Esophagus (tissue), 2 donors: ENCODE data around the gene TUBGCP5. TPM values are rescaled to one million over a fixed set of nuclear protein-coding genes. Genes with fewer than 3 reads are reported as not detected.

Source experiments
- H3K27ac ChIP-seq, 2 donors: one replicate each; pipeline ENCODE4 v1.5.1; 2013; ENCODE audit warnings: low read depth in 2 of 2, mild to moderate bottlenecking in 2 of 2, inconsistent platforms in 1 of 2, low read length in 1 of 2, moderate library complexity in 1 of 2
- H3K27me3 ChIP-seq, 2 donors: one replicate each; pipeline ENCODE4 v1.6.1; 2013; ENCODE audit warnings: low read length in 2 of 2, control low read depth in 1 of 2, mild to moderate bottlenecking in 1 of 2; ENCODE audit not compliant: insufficient read depth in 2 of 2, control insufficient read depth in 1 of 2
- H3K36me3 ChIP-seq, 2 donors: one replicate each; pipeline ENCODE4 v1.6.1; 2013; ENCODE audit warnings: low read length in 1 of 2; ENCODE audit not compliant: control insufficient read depth in 2 of 2, insufficient read depth in 2 of 2
- H3K4me1 ChIP-seq, 2 donors: one replicate each; pipeline ENCODE4 v1.6.1; 2013; ENCODE audit warnings: low read length in 1 of 2; ENCODE audit not compliant: control insufficient read depth in 2 of 2, insufficient read depth in 2 of 2
- H3K4me3 ChIP-seq, 2 donors: one replicate each; pipeline ENCODE4 v1.5.1; 2013; ENCODE audit warnings: low read length in 2 of 2, mild to moderate bottlenecking in 2 of 2, low read depth in 1 of 2, moderate library complexity in 1 of 2
- H3K9me3 ChIP-seq, 2 donors: one replicate each; pipeline ENCODE4 v1.6.1; 2013; ENCODE audit warnings: mild to moderate bottlenecking in 2 of 2, low read depth in 1 of 2, low read length in 1 of 2, moderate library complexity in 1 of 2; ENCODE audit not compliant: control insufficient read depth in 2 of 2, insufficient read depth in 1 of 2
- WGBS, 2 donors: extraction: QIAGEN DNeasy Blood & Tissue Kit; methylation state at CpG; one replicate each; pipeline ENCODE4 v1.1.7; 2013; 5-methylcytosine and 5-hydroxymethylcytosine counted together
- polyA plus RNA-seq, 2 donors: library from polyadenylated mRNA; stranded (reverse); fragments of 200-250 nt; gene quantifications; one replicate each; pipeline ENCODE4 v1.2.3, GENCODE V29; 2013
- donor health status: healthy with polysubstance abuse.
- donor health status: Bipolar disorder and iron deficiency.

The TUBGCP5 gene
- polyA plus RNA-seq, 2 donors: 5.2 to 7.8 TPM

DNA sequence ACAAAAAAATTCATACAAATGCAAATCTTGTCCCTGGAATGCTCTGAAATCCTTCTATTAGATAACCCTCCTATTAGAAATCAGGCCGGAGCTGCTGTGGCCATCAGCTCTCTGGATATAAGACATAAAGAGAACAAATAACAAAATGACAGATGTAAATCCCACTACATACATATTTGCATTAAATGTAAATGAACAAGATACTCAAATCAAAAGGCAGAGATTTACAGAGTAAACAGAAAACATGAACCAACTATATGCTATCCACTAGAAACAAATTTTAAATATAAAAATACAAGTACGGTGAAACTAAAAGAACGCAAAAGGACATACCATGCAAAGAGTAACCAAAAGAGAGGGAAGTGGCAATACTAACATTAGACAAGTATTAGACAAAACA is 69.9 kb downstream of the TUBGCP5 start:
- H3K27me3 ChIP-seq: no peaks in the 10 kb centered on the region
- WGBS, 2 donors: 97 to 99% methylated on average over 3 of the region's 3 CpGs
- no peak overlapping the region for H3K27ac ChIP-seq
- H3K9me3 ChIP-seq: no peaks in the 10 kb centered on the region
- H3K4me1 ChIP-seq: peaks cover 0 to 2% of the 10 kb centered on the region in 2 donors
- peaks cover 0 to 7% of the 10 kb centered on the region in 2 donors for H3K36me3 ChIP-seq
- H3K4me3 ChIP-seq: no peak overlapping the region

DNA sequence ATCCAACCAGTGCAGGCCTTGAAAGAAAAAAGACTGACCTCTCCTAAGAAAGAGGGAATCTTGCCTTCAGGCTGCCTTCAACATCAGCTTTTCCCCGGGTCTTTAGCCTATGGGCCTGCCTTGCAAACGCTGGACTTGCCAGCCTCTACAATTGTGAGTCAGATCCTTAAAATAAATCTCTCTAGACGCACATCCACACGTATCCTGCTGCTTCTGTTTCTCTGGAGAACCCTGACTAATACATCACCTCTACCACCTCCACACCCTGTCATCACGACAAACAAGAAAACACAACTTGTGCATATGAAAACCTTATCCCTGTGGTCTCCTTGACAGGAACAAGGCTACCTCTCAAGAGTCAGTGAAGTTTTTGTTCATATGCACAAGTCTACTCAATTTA is 71.0 kb downstream of the TUBGCP5 start:
- 34 to 48% methylated on average over 5 of the region's 5 CpGs for WGBS, 2 donors

DNA sequence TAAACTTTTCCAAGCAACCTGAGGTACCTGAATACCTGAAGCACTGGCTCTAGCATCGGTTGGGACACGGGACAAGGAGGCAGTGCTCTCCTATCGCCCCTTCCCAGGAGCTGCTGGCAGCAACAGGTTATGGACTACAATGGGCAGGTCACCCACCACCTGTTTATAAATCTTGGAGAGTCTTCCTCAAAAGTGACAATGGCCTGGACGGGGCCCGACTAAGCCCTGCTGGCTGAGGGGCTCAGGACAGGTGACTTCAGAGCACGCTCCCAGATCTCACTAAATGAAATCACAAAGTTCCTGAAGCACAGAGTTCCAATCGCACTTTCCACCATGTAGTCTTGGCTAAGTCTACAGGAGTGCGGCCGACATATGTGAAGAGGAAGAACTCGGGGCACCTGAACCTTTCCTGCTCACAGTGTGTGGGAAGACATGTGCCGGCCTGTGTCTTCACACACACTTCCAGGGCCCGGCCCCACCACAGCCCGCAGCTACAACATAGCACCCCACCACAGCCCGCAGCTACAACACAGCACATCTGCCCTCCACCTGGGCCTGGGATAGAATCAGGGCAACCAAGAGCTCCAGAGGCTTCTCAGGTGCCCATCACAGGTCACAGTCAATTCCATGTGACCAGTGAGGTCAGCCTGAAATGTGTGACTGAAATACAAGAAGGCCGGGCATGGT is 72.1 kb downstream of the TUBGCP5 start:
- WGBS, 2 donors: 90 to 91% methylated on average over 15 of the region's 15 CpGs
- H3K9me3 ChIP-seq: no peaks in the 10 kb centered on the region
- H3K4me1 ChIP-seq: peaks cover 3 to 10% of the 10 kb centered on the region in 2 donors
- no peak overlapping the region for H3K27ac ChIP-seq
- peaks cover 0 to 7% of the 10 kb centered on the region in 2 donors for H3K36me3 ChIP-seq
- H3K27me3 ChIP-seq: no peaks in the 10 kb centered on the region
- H3K4me3 ChIP-seq: no peak overlapping the region

More for the DNA sequence above, 71.0 kb downstream of the TUBGCP5 start:
- H3K4me3 ChIP-seq: no peak overlapping the region
- peak overlapping the region in 1 of 2 donors; percentile 0 for H3K27ac ChIP-seq
- H3K9me3 ChIP-seq: no peaks in the 10 kb centered on the region
- H3K36me3 ChIP-seq: peaks cover 0 to 7% of the 10 kb centered on the region in 2 donors
- no peaks in the 10 kb centered on the region for H3K27me3 ChIP-seq
- peaks cover 3 to 10% of the 10 kb centered on the region in 2 donors for H3K4me1 ChIP-seq

GRCh38 chr15:22966321-22967083 is 72.9 kb downstream of the TUBGCP5 start:
- no peaks in the 10 kb centered on the region for H3K27me3 ChIP-seq
- no peak overlapping the region for H3K4me3 ChIP-seq
- H3K27ac ChIP-seq: no peak overlapping the region
- H3K36me3 ChIP-seq: peaks cover 0 to 7% of the 10 kb centered on the region in 2 donors
- H3K9me3 ChIP-seq: no peaks in the 10 kb centered on the region
- 82 to 83% methylated on average over 20 of the region's 20 CpGs for WGBS, 2 donors
- peaks cover 3 to 10% of the 10 kb centered on the region in 2 donors for H3K4me1 ChIP-seq

DNA sequence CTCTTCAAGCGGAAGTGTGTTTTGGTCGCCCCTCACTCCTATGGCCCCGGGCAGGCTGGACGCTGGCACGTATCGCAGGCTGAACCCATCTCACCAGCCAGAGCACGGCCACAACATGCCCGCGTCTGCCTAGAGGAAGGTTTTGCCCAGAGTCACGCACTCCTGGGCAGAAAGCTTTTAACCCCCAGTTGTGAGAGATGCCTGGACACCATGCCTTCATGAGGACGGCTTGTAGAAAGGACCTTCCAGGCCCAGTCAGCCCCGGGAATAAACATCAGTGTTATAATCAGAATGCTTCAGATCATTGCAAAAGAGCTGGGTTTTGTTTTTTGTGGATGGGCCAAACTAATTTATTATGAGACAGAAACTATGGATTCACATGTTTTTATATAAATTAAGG is 75.7 kb downstream of the TUBGCP5 start:
- 34 to 47% methylated on average over 12 of the region's 12 CpGs for WGBS, 2 donors
- Histone ChIP-seq H3K27me3 (no peaks in the 10 kb centered on the region), H3K36me3 (peaks cover 0 to 8% of the 10 kb centered on the region in 2 donors), H3K4me1 (peaks cover 3 to 18% of the 10 kb centered on the region in 2 donors), H3K27ac (peak overlapping the region; percentile 51 to 74), H3K4me3 (no peak overlapping the region), H3K9me3 (no peaks in the 10 kb centered on the region)

GRCh38 chr15:22962611-22963010 is 76.8 kb downstream of the TUBGCP5 start:
- no peaks in the 10 kb centered on the region for H3K9me3 ChIP-seq
- no peaks in the 10 kb centered on the region for H3K27me3 ChIP-seq
- WGBS, 2 donors: 96 to 97% methylated on average over 12 of the region's 12 CpGs
- H3K27ac ChIP-seq: no peak overlapping the region
- H3K36me3 ChIP-seq: peaks cover 0 to 8% of the 10 kb centered on the region in 2 donors
- H3K4me1 ChIP-seq: peaks cover 3 to 18% of the 10 kb centered on the region in 2 donors
- no peak overlapping the region for H3K4me3 ChIP-seq

DNA sequence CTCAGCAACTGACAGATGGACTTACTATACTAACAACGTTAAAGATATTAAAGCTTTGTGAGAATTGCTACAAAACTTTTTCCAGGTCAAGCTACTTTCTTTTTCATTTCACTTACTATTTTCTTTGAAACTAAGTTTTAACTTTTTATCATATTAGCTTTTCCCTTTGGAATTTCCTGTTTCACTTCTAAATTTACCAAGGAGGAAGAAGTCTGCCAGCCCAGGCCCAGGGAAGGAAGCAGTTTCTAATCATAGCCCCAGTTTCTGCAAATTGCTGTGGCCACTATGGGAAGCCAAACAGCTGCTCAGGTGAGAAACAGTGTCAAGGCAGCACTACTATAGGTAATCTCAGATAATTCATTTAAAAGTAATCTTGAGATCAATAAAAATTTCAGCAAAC is 77.6 kb downstream of the TUBGCP5 start:
- H3K4me3 ChIP-seq: no peak overlapping the region
- H3K27ac ChIP-seq: peak overlapping the region in 1 of 2 donors; percentile 12
- peaks cover 3 to 18% of the 10 kb centered on the region in 2 donors for H3K4me1 ChIP-seq
- H3K36me3 ChIP-seq: peaks cover 0 to 8% of the 10 kb centered on the region in 2 donors
- 23% methylated on average over 1 of the region's 1 CpG for WGBS, 2 donors
- no peaks in the 10 kb centered on the region for H3K27me3 ChIP-seq
- H3K9me3 ChIP-seq: no peaks in the 10 kb centered on the region

- Histone ChIP-seq H3K27ac (no peak overlapping the region), H3K27me3 (no peaks in the 10 kb centered on the region), H3K4me1 (peaks cover 3 to 18% of the 10 kb centered on the region in 2 donors), H3K9me3 (no peaks in the 10 kb centered on the region), H3K36me3 (peaks cover 0 to 7% of the 10 kb centered on the region in 2 donors), H3K4me3 (no peak overlapping the region)
- 64 to 76% methylated on average over 8 of the region's 8 CpGs for WGBS, 2 donors
These were observed 78.8 kb downstream of the TUBGCP5 start for GRCh38 chr15:22960556-22960955.

DNA sequence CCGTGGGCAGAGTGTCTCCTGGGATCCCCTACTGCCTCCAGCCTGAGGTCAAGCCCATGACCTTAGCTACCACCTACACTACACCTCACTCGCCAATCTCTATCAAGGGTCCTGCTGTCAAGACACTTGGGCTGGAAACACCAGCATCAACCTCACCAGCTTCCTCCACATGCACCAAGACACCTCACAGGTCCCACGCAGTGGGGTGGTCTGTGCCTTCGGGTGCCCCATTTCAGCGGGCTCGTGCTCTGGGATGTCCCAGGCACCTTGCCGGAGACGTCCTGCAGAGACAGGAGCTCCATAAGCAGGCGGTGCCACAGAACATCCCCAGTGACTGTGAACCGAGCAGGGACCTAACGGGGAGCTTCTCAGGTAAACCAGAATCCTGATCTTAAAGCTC is 79.2 kb downstream of the TUBGCP5 start:
- Histone ChIP-seq H3K9me3 (no peaks in the 10 kb centered on the region), H3K27ac (no peak overlapping the region), H3K4me3 (no peak overlapping the region), H3K27me3 (no peaks in the 10 kb centered on the region), H3K36me3 (peaks cover 0 to 4% of the 10 kb centered on the region in 2 donors), H3K4me1 (peaks cover 5 to 20% of the 10 kb centered on the region in 2 donors)
- 88 to 89% methylated on average over 11 of the region's 11 CpGs for WGBS, 2 donors
